Measurements from ENCODE around the gene CSNK2A1. TPM values are rescaled to one million over a fixed set of nuclear protein-coding genes. Genes with fewer than 3 reads are reported as not detected.

Gene CSNK2A1
- total RNA-seq, 1 experiment from 2014 or later, result 229 TPM

DNA sequence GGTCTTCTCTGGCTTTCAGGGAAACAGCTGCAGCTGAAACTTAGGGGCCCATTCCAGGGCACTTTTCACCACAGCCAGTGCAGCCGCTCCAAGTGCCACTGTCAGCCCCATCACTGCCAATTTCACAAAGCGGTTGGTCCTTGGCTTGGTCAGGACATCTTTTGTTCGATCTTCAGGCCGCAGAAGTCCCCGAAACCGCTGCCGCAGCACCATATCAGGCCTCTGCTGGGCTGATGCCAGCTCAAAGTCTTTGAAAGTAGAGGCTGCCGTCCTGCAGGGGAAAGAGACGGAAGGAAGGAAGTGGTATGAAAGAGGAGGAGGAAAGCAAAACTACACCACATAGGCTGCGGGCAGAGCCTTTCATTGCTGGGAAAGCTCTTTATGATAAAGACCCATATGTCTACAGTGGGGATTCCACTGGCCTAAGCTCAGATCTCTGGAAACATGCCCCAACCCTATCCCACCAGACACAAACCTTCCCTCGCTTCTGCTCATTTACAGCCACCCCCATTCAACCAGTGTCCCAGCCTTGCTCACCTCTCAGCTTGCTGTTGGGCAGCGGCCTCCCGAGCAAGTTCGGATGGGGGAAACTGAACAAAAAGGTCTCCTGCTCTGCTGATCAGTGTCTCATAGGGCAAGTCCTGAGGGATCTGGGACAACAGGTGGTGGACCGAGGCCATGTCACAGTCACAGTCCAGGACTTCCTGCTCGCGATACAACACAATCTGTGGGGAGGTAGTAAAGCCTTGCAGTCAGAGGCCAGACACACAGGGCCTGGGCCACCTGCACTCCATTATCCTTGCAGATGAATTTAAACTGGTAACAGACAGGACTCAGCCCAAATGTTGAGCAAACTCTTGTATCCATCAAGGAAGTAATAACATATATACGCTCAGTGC, 104.8 kb downstream of the CSNK2A1 start:
- H2BK120ac ChIP-seq (ENCODE audit: low read depth, low read length, poor library complexity, severe bottlenecking), result no peak overlapping the region
- H2BK5ac ChIP-seq (ENCODE audit: insufficient read length, low read length), result no peak overlapping the region
- no peaks in the 10 kb centered on the region for H3K79me2 ChIP-seq (ENCODE audit: insufficient read depth, low read length)
- H2AFZ ChIP-seq (ENCODE audit: low read length), result no peak overlapping the region
- no peak overlapping the region for H3K27ac ChIP-seq (ENCODE audit: insufficient read length, low read depth, low read length)
- no peak overlapping the region for H4K91ac ChIP-seq (ENCODE audit: insufficient read length, low read depth, low read length)
- H3K18ac ChIP-seq (ENCODE audit: insufficient read length, low read depth, low read length), result no peak overlapping the region
- H2BK15ac ChIP-seq (ENCODE audit: low read depth, low read length), result no peak overlapping the region
- no peak overlapping the region for H3K4me2 ChIP-seq (ENCODE audit: insufficient read depth, insufficient read length, low read length)
- WGBS (ENCODE audit: extremely low coverage, insufficient read length, low lambda C conversion rate), result no CpG with 5 or more reads among the region's 18 CpGs
- no peaks in the 10 kb centered on the region for H3K9me3 ChIP-seq (ENCODE audit: control insufficient read depth, low read depth, low read length)
- peaks cover 25% of the 10 kb centered on the region for H3K27me3 Mint-ChIP-seq (ENCODE audit: low read depth)
- no peak overlapping the region for H3K4me3 Mint-ChIP-seq
- no peaks in the 10 kb centered on the region for H3K23me2 ChIP-seq (ENCODE audit: insufficient read length, low read depth, low read length, poor library complexity, severe bottlenecking)
- peaks cover 3% of the 10 kb centered on the region; the same call in 1 of the 2 replicates for H3K4me1 ChIP-seq (ENCODE audit: insufficient read depth, low read length)
- no peak overlapping the region for H3K27ac Mint-ChIP-seq
- H3K23ac ChIP-seq (ENCODE audit: insufficient read length, low read depth, low read length), result no peak overlapping the region
- no peak overlapping the region for H3K14ac ChIP-seq (ENCODE audit: insufficient read depth, low read length)
- no peak overlapping the region for H3T11ph ChIP-seq (ENCODE audit: low read length)
- no peak overlapping the region for H3K9ac ChIP-seq (ENCODE audit: extremely low read depth, insufficient read length, low read length)
- H3K9me3 Mint-ChIP-seq, result no peaks in the 10 kb centered on the region
- no peak overlapping the region for H2BK20ac ChIP-seq (ENCODE audit: low read depth, low read length, poor library complexity, severe bottlenecking)
- H3K4me1 Mint-ChIP-seq, result peaks cover 14 to 15% of the 10 kb centered on the region in 2 experiments
- no peak overlapping the region for H3K4ac ChIP-seq (ENCODE audit: low read depth, low read length)
- peaks cover 5% of the 10 kb centered on the region; the same call in 1 of the 2 replicates for H3K27me3 ChIP-seq (ENCODE audit: insufficient read depth, low read length)
- H3K36me3 Mint-ChIP-seq (ENCODE audit: insufficient read depth in 1 of 3, low read depth in 3 of 3), result peaks cover 35 to 82% (median 71%) of the 10 kb centered on the region in 3 experiments; a peak in 6 of 7 replicates
- no peak overlapping the region for H4K5ac ChIP-seq (ENCODE audit: insufficient read length, low read depth, low read length)
- no peak overlapping the region for H2BK12ac ChIP-seq (ENCODE audit: insufficient read length, low read depth, low read length)
- TF ChIP-seq, protein P1, sequence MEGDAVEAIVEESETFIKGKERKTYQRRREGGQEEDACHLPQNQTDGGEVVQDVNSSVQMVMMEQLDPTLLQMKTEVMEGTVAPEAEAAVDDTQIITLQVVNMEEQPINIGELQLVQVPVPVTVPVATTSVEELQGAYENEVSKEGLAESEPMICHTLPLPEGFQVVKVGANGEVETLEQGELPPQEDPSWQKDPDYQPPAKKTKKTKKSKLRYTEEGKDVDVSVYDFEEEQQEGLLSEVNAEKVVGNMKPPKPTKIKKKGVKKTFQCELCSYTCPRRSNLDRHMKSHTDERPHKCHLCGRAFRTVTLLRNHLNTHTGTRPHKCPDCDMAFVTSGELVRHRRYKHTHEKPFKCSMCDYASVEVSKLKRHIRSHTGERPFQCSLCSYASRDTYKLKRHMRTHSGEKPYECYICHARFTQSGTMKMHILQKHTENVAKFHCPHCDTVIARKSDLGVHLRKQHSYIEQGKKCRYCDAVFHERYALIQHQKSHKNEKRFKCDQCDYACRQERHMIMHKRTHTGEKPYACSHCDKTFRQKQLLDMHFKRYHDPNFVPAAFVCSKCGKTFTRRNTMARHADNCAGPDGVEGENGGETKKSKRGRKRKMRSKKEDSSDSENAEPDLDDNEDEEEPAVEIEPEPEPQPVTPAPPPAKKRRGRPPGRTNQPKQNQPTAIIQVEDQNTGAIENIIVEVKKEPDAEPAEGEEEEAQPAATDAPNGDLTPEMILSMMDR (conservative IDR thresholded peaks at IDR 0.05), result no peak
- DNase-seq, result no peak
- H3K79me1 ChIP-seq (ENCODE audit: insufficient read depth, low read depth, low read length, poor library complexity, severe bottlenecking), result no peaks in the 10 kb centered on the region
- H2AK5ac ChIP-seq (ENCODE audit: insufficient read length, low read length), result no peak overlapping the region
- no peaks in the 10 kb centered on the region for H4K20me1 ChIP-seq (ENCODE audit: control insufficient read depth, insufficient read depth, insufficient read length)
- no peak overlapping the region for H3K56ac ChIP-seq (ENCODE audit: insufficient read length, low read depth, low read length)
- H4K8ac ChIP-seq (replicated peaks; ENCODE audit: insufficient read length, low read depth, low read length), result no peak overlapping the region
